GM21515 (cell line): ENCODE results near the gene RAMACL.
"Not testable (repeated sequence)": the region's sequence is repeated elsewhere in the genome, so short reads cannot be mapped to it uniquely, and the experiment has no call there.

Experiments used
- ATAC-seq: cut with Tn5 transposase; IDR thresholded peaks from one replicate; pipeline ENCODE4 v1.9.1; 2021; ENCODE audit not compliant: unreplicated experiment

Gene RAMACL

GRCh38 chr6:166597711-166598440 lies 11.4 kb upstream of the RAMACL start:
- no peak for ATAC-seq

DNA sequence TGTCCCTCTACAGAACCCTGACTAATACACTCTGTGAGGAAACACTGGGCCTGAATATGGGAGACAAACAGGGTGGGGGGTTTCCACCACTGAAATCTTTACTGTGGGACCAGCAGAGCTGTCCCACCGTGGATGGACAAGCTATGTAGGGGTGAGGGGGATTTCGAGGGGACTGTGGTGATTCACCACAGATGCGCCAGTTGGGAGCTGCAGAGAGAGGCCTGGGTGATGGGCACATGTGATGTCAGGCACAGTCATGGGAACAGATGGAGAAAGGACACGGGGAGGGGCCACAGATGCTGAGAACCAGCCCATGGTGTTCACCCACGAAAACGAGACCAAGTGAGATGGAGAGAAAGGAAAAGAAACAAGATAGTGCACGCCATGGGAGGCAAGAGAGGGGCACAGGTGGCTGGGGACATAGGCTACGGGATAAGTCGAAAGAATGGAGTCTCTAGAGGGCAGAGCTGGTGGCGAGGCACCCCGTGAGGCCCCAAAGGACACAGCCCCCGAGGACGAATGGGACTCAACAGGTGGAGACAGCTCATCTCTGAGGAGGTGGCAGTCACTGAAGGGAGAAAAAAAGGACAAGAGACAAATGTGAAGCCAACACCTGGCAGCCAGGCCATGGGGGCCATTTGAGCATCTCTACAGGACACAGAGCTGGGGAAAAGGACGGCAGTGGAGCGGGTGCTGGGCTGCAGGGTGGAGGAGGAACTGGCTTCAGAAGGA lies 10.5 kb upstream of the RAMACL start:
- no peak for ATAC-seq

GRCh38 chr6:166595949-166596348 lies 9.5 kb upstream of the RAMACL start:
- ATAC-seq: no peak

GRCh38 chr6:166595061-166595780 lies 8.7 kb upstream of the RAMACL start:
- ATAC-seq: no peak

GRCh38 chr6:166592821-166593220 lies 6.3 kb upstream of the RAMACL start:
- ATAC-seq: no peak

DNA sequence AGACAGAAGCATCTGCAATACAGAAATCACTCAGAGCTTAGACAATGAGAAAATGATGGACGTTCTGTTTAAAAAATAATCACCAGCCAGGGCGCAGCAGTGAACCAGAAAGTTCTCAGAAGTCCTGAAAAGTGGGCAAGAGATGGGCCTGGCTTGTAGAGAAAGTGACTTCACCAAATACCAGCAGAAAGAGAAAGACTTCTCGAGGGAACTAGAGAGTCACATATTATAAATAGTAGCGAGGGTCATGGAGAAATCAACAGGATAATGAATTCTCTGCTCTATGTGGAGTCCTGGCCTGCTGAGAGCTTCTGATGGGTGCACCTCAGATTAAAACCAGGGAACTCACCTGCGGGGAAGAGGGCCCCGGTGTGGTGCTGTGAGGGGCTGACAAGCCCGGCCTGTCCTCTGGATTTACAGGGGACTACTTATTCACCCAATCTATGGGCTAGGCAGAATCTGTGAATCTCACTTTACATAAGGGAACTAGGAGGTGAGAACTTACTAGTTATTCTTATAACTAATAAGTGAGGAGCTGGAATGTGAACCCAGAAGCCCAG lies 5.6 kb upstream of the RAMACL start:
- no peak for ATAC-seq

DNA sequence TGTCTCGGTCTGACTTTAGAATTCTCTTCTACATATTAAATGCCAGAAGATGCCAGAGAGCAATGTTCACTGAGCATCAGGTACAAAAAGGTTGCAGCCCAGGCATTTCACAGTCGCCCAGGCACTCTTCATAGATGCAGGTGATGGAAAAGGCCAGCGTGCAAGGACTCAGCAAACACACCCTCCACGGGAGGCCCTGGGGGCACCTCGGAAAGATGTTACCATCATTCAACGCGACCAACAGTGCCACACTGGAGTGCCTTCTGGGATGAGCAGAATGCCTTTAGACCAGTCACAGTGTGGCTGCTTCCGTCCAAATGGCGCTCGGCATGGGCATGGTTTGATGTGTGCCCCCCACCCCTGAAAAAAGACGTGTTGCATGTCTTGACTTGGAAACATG lies 4.5 kb upstream of the RAMACL start:
- no peak for ATAC-seq

- no peak for ATAC-seq
Measured at GRCh38 chr6:166589786-166590574, 3.5 kb upstream of the RAMACL start.

DNA sequence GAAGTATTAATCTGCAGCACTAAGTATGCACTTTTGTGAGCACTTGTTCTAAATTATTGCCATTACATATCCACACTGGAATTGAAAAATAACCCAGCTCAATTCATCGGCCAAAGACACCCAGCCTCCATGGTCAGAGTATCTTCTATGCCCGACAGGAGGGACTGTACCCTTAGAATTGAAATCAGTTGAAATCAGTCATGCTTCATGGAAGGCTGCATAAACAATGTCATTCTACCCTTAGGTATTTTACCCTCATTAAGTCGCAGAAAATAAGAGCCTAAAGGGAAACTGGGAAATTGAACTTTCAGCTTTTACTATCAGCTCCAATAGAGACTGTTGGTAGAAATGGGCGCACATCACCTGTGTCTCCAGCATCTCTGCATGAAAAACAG lies 2.9 kb upstream of the RAMACL start:
- no peak for ATAC-seq

GRCh38 chr6:166588691-166589336 lies 2.3 kb upstream of the RAMACL start:
- ATAC-seq: no peak

- peak; percentile 88 for ATAC-seq
Measured at GRCh38 chr6:166587631-166588413, 1.3 kb upstream of the RAMACL start.

DNA sequence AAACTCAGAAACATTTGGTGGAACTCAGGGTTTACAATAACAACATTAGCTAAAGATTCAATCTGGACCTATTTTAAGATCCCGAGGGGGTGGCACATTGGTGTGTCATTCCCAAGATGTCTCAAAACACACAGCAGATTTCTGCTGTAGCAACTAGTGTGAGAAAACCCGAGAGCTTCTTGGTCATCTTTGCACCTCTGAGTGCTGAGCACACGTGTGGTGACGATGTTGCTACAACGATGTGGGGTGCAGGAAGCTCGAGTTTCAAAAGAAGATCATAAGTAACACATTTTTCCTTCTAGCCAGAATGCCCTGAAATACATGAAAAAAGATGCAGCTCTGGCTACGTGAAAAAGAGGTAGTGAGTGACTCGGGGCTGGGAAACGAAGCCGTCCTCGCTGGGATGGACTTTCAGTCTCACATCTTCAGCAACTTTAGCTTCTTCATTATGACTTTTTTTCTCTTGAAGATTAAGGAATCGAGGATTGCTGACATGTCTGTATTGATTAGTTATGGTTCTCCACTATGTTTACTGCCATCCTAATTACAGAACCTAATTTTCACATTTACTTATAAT lies 1.5 kb downstream of the RAMACL start:
- ATAC-seq: no peak

DNA sequence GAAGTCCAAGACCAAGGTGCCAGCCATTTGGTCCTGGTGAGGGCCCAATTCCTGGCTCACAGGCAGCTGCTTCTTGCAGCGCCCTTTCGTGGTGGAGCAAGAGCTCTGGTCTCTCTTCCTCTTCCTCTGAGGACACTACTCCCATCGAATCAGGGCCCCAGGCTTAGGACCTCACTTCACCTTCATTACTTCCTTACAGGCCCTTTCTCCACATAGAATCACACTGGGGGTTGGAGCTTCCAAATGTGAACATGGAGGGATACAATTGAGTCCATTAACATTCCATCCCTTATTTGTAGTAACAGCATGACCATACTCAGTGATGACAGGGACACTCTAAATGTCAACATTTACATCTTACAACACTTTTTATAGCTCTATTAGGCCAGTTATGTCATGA lies 2.3 kb downstream of the RAMACL start:
- no peak for ATAC-seq

GRCh38 chr6:166583230-166583965 lies 3.1 kb downstream of the RAMACL start:
- ATAC-seq: no peak

GRCh38 chr6:166582258-166582657 lies 4.2 kb downstream of the RAMACL start:
- no peak for ATAC-seq

DNA sequence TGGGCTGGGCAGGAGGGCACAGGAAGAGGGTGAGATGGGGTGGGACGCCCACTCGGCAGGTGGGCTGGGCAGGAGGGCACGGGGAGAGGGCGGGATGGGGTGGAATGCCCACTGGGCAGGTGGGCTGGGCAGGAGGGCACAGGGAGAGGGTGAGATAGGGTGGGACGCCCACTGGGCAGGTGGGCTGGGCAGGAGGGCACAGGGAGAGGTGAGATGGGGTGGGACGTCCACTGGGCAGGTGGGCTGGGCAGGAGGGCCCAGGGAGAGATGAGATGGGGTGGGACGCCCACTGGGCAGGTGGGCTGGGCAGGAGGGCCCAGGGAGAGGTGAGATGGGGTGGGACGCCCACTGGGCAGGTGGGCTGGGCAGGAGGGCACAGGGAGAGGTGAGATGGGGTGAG lies 4.7 kb downstream of the RAMACL start:
- not testable (repeated sequence) for ATAC-seq

GRCh38 chr6:166581091-166581511 lies 5.4 kb downstream of the RAMACL start:
- ATAC-seq: no peak
